Stimulated activated CD4-positive, alpha-beta T cell treated with anti-CD3 and anti-CD28 coated beads, Interleukin-1b, Interleukin-23, amount 100 ng/mL, for 24 hours (primary cell): ENCODE data around the gene HSD17B12.
"Not testable (repeated sequence)": the region's sequence is repeated elsewhere in the genome, so short reads cannot be mapped to it uniquely, and the experiment has no call there.

Source experiments
- DNase-seq, 4 experiments: peaks; one replicate each; pipeline ENCODE4 v3.0.0-alpha.2; 2020; ENCODE audit warnings: low read depth in 4 of 4, low spot score in 1 of 4

The HSD17B12 gene

DNA sequence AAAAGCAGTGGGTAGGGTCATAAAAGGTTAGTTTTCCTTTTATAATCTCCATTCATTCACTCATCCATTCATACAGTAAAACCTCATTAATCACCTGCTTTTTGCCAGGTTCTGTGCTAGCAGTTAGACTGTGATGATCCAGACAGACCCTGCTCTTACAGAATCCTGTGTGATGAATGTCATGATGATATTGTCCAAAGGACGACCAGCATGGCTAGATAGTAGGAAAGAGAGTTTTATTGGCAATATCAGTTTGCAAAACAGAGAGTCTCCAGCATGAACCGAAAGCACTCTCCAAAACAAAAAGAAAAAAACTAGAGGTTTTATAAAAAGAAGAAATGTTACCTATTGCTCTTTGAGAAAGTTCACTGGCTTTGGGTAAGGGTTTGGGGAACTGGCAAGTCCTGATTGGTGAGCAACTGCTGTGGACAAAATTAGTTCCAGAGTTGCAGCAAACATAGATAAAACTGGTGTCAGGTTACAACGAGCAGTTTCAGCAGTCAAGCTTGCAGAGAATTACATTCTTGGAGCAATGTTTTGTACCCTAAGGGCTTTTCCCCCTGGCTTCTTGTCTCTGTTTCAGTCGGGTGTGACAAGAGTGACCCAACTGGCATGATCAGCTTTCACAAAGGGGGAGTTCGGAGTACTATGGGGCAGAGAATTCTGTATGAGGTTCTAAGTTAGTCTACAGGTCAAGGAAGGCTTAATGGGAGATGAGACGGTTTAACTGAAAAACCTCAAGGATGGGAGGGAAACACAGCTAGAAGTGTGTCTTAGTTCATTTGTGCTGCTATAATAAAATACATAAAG lies 58.3 kb downstream of the HSD17B12 start:
- no peak for DNase-seq

DNA sequence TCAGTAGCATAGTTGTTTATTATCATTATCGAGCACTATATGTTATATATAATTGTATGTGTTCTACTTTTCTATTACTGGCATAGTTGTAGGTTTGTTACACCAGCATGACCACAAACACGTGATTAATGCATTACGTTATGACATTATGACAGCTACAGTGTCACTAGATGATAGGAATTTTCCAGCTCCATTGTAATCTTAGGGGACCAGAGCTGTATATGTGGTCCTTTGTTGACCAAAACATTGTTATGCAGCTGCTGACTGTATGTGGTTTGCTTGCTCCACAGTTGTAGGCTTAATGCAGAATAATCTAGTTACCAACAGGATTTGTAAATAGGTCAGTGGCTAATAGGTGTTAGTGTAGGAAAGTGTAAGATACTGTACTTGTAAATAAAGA lies 66.1 kb downstream of the HSD17B12 start:
- no peak for DNase-seq

DNA sequence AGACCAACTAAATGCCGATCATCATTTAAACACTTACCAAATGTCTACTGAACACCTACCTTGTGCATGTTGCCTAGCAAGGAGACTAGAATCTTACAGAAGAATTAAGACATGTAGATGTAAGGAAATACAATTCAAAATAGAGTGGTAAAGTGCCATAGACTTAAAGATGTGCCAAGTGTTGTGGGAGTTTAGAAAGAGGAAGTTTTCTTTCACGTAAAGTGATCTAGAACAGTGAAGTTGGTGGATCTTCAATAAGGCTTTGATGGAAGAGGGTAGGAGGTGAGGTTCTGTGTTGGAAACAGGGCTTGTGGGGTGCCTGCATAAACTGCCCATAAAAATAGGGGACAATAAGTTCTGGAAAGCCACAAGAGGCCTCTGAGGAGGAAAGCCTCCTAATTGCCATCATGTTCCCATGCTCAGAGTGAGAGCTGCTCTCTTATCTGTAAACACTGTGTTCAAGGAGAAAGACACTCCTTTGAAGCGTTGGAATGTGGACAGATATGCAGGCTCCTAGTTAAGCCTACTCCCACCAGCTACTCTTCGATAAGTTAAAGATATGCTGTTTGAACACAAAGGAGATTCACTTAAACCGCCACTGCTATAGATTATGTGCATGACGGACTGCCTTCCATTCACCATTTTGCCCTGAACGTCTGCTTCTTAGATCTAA lies 66.7 kb downstream of the HSD17B12 start:
- no peak for DNase-seq

GRCh38 chr11:43748095-43748494 lies 67.6 kb downstream of the HSD17B12 start:
- DNase-seq, result no peak

DNA sequence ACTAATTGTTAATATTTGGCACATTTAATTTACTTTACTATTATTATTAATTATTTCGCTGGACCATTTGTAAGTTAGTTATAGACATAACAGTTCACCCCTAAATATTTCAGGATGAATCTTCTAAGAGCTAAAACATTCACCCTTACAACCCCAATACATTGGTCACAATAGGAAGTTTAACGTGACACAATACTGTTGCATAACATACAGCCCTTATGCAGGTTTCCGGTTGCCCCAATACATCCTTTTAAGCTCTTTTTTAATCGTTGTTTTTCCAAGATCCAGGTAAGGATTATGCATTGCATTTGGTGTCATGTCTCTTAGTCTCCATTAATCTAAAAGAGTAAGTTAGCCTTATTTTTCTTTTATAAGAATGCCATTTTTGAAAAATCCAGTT lies 71.2 kb downstream of the HSD17B12 start:
- no peak for DNase-seq

DNA sequence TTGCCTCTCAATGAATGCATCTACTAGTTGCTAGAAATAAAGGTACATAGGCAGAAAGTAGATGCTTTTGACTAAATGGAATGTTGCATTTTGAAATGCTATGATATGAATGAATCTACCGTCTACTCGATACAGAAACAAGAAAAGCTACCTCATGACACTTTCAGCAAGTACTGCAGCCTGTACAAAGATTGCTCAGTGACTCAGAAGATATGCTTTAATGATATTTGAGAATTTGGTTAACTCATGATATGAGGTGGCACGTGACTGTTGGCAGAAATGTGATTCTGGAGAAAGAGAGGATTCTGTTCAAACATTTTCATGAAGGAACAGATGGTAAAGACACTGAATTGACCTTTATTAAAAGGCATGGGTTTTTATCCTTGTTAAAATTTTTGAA lies 76.0 kb downstream of the HSD17B12 start:
- no peak for DNase-seq

DNA sequence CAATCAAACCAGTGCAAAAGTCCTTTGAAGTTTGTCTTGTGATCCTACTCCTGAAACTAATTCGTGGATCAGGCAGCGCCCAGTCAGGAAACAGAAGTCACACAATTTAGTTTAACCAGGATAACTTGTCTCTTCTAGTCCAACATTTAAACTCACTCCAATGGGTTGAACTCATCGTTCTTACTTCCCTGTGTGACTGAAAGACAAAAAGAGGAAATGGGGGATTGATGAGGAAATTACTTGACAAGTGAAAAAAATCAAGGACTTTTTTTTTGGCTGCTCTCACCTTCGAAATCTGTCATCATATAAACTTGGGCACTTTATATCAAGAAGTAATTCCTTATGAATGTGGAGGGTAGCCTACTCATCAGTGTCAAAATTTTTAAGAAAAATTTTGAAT lies 78.4 kb downstream of the HSD17B12 start:
- no peak for DNase-seq

DNA sequence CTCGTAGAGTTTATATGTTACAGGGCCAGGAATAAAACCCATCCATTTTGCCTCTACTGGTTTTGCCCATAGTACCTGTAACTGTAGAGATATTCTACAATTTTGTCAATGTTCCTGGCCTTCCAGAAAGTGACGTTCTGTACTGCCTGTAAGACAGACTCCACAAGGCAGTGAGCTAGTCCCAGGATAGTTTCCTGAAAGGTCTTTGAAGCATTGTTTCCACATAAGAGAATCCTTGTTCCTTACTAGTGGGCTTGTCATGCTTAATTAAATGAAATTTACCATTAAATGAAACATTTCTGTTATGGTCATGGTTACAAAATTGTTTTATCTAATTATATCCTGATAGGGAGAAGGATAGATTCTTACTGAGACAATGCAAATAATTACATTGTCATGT lies 80.4 kb downstream of the HSD17B12 start:
- no peak for DNase-seq

DNA sequence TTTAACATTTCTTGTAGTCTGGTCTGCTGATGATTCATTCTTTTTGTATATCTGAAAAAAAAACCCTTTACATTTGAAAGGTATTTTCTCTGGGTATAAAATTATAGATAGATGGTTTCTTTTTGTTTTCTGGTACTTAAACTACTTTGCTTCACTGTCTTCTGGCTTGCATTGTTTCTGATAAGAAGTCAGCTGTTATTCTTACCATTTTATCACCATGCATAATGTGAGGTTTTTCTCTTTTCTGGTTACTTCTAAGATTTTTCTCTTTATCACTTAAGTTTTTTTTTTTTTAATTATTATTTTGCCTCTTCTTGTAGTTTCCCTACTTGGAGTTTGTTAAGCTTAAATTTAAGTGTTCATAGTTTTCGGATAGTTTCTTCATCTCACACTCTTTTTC lies 84.7 kb downstream of the HSD17B12 start:
- DNase-seq, result no peak

DNA sequence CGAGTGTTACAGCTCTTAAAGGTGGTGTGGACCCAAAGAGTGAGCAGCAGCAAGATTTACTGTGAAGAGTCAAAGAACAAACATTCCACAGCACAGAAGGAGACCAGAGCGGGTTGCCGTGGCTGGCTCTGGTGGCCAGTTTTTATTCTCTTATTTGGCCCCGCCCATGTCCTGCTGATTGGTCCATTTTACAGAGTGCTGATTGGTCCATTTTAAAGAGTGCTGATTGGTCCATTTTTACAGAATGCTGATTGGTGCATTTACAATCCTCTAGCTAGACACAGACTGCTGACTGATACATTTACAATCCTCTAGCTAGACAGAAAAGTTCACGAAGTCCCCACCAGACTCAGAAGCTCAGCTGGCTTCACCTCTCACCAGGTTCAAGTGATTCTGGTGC lies 88.1 kb downstream of the HSD17B12 start:
- DNase-seq, result not testable (repeated sequence)

- no peak for DNase-seq
Measured at GRCh38 chr11:43770173-43770572, 89.6 kb downstream of the HSD17B12 start.

- DNase-seq, result no peak
Measured at GRCh38 chr11:43772733-43773132, 92.2 kb downstream of the HSD17B12 start.

DNA sequence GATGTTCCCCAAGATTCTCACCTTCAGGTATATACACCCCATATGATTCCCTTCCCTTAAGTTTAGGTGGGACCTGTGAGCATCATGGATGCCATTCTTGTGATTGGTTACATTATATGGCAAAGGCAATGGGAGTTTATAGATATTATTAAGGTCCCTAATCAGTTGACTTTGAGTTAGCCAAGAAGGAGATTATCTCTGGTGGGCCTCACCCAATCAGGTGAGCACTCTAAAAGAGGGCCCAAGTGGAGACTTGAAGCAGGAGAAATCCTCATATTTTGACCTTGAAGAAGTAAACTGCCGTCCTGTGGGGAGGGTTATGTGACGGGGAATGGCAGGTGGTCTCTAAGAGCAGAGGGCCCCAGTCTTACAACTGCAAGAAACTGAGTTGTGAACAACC lies 94.2 kb downstream of the HSD17B12 start:
- no peak for DNase-seq

GRCh38 chr11:43779306-43779705 lies 98.8 kb downstream of the HSD17B12 start:
- no peak for DNase-seq

DNA sequence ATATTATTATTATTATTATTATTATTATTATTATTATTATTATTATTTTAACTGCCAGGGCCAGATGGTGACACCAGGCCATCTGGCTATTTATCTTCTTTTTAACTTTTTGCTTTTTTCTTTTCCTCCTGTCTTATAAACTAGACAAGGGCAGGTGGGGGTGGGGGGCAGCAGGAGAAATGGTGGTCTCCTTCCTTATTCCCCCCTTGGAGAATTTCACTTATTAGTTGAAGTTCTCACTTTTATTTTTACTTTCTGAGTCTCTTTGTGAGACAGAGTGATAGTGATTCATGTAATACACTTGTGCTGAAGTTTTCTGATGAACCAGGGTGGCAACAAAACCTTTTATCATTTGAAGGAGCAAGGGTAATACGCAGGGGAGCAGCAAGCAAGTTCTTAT lies 103.8 kb downstream of the HSD17B12 start:
- DNase-seq, result no peak

DNA sequence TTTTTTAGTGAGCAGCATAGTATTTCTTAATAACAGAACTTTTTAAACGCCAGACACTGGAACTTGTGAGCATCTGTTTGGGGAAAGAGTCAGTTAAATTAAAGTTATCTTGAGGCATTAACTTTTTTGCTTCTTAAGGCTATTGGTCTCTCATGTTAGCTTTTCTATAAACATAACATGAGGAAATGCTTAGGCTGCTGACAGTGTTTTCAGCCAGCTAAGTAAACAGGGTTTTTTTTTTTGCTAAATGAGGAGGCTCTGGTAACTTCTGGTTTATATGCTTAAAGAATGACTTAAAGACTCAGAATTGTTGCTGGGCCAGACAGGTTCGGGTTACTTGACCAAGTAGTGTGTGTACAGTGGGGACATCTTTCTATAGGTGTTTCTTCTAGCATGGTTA lies 104.3 kb downstream of the HSD17B12 start:
- DNase-seq, result no peak

DNA sequence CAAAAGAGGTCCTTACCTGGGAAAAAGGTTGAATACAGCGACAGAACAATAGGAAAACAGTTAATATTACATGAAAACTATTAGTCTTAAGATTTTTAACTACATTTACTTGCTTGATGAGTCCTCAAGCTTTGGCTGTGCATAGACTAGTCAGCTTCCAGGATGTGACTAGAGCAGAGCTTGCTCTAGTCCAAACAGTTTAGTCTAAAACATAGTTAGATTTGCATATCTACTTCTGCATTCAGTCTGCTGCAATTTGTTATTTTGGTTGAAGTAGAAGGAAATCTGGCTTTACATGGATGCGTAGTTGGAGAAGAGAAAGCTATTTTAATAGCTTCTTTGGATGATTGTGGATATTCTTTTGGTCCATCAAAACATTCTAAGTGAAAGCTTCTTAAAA lies 104.8 kb downstream of the HSD17B12 start:
- no peak for DNase-seq

- DNase-seq, result no peak
Measured at GRCh38 chr11:43786016-43786415, 105.5 kb downstream of the HSD17B12 start.

DNA sequence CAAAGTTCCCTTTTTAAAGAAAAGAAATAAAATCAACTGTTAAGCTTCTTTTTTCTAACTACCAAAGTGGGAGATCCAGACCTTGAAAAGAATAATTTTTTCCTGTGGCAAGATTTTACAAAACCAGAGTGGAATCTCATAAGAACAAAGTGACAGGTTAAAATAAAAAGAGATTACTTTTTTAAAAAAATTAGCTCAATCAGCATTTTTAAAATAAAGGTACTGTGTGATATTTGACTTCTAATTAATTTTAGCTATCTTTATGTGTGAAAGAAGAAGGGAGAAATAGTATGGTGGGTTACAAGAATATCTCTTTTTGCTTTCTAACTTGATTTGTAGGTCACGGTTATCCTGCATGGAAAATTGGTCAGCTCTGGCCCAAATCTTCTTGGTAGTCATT lies 107.3 kb downstream of the HSD17B12 start:
- no peak for DNase-seq

DNA sequence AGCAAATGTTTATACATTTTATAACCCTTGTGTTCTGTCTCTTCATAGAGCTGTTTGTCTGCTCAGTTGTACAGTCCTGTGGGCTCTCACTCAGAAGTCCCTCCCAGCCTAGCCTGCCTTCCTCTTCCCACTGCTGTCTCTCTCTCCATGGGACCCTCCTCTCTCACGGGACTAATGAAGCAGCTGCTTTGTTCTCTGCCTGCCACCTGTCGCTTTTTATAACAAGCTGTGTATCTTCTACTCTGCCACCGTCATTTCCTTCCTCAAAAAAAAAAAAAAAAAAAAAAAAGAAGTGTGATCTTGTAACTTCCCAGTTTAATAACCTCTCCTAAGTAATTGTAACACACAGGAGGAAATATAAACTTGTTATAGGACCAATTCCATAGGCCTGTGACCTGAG lies 107.9 kb downstream of the HSD17B12 start:
- DNase-seq, result no peak

DNA sequence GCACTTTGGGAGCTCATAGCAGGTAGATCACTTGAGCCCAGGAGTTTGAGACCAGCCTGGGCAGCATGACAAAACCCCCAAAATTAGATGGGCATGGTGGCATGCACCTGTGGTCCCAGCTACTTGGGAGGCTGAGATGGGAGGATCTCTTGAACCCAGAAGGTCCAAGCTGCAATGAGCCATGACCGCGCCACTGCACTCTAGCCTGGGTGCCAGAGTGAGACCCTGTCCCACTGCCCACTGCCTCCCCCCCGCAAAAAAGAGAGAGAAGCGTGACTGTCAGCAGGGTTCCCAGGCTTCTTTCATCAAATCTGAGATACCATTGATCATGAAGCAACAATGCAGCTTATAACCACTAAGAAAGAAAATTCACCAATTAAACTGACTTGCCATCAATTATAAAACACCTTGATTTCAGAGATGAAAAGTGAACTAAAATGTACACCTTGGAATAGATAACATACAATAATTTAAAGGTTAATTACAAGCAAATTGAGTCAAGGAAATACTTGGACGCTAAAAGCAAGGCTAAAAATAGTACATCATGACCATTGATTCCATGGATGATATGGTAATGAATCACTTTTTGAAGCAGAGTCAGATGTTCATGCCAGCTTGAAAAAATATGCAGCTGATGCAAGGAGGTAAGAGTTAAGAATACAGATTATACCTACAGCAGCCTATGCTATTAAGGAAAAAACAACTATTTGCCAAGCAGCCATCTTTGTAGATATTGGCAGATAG lies 109.3 kb downstream of the HSD17B12 start:
- no peak for DNase-seq

- no peak for DNase-seq
Measured at GRCh38 chr11:43790444-43790794, 109.9 kb downstream of the HSD17B12 start.
